ENCODE results near the gene MYRF. TPM values are rescaled to one million over a fixed set of nuclear protein-coding genes. Genes with fewer than 3 reads are reported as not detected.

The MYRF gene
- total RNA-seq, 1 donor from 2014 or later, result 1.9 TPM

DNA sequence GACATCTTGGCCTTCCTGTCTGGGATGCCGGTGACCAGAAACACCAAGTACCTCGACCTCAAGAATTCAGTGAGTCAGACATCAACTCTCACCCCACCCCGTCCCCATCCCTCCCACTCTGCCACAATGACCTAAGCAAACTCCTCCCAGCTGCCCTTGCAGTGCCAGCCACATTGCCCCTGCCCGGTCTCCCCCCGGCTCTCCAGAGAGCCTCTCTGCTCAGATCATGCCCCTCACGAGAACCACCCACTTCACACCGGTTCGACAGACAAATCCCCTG lies 23.6 kb upstream of the MYRF start:
- Histone ChIP-seq H3K4me2 (no peak overlapping the region), H3K36me3 (no peaks in the 10 kb centered on the region), H4K20me1 (ENCODE audit: low read depth) (peaks cover 6% of the 10 kb centered on the region), H3K9me3 (ENCODE audit: low read depth) (no peaks in the 10 kb centered on the region), H3K9ac (no peak overlapping the region), H3K4me1 (no peaks in the 10 kb centered on the region), H3K79me2 (ENCODE audit: low read depth) (no peaks in the 10 kb centered on the region), H3K27ac (no peak overlapping the region), H3K27me3 (no peaks in the 10 kb centered on the region), H3F3A (ENCODE audit: low read depth) (no peaks in the 10 kb centered on the region), H3K4me3 (no peak overlapping the region), H2AFZ (replicated peaks) (no peak overlapping the region)
- Mint-ChIP-seq H3K4me3 (no peak overlapping the region), H3K4me1 (peaks cover 9% of the 10 kb centered on the region), H3K27me3 (ENCODE audit: insufficient read depth, low read depth) (peaks cover 4% of the 10 kb centered on the region), H3K36me3 (peaks cover 4% of the 10 kb centered on the region), H3K27ac (no peak overlapping the region), H3K9me3 (no peaks in the 10 kb centered on the region)
- DNase-seq (ENCODE audit: low spot score), result no peak
- TF ChIP-seq, protein P1, sequence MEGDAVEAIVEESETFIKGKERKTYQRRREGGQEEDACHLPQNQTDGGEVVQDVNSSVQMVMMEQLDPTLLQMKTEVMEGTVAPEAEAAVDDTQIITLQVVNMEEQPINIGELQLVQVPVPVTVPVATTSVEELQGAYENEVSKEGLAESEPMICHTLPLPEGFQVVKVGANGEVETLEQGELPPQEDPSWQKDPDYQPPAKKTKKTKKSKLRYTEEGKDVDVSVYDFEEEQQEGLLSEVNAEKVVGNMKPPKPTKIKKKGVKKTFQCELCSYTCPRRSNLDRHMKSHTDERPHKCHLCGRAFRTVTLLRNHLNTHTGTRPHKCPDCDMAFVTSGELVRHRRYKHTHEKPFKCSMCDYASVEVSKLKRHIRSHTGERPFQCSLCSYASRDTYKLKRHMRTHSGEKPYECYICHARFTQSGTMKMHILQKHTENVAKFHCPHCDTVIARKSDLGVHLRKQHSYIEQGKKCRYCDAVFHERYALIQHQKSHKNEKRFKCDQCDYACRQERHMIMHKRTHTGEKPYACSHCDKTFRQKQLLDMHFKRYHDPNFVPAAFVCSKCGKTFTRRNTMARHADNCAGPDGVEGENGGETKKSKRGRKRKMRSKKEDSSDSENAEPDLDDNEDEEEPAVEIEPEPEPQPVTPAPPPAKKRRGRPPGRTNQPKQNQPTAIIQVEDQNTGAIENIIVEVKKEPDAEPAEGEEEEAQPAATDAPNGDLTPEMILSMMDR (IDR thresholded peaks at IDR 0.05), result no peak
- TF ChIP-seq EZH2phosphoT487 (IDR thresholded peaks at IDR 0.05), result no peak
- TF ChIP-seq EZH2 (IDR thresholded peaks at IDR 0.05), result no peak

DNA sequence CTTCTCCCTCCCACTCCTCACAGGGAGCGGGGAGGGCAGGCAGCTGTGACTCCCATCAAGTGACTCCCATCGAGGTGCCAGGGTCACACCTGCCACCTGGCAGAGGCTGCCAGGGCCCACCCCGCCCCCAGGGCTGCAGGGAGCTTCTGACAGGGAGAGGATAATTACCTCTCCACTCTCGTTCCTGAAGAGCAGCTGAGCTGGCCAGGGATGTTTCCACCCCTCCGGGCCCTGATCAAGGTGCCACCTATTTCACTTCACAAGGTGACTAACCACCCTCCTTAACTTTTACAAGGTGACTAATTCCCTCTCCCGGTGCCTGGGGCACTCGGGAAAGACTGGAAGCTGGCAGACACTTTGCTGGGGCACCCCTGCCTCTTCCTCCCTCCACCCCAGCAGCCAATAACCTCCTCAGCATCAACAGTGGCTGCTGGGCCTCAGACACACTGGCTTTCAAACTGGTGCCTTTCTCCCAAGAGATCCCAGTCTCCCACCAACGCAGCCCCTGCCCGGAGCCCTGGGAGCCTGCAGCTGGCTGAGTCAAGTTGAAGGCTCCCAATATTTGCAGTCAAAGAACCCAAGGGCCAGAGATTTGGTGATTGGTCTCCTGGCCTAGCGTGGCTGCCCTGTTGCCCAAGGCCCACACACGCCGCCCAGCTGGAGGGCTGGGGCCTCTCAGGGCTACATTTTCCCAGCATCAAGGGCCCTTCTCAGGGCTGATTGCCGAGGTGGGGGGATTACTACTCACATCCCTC lies 22.0 kb upstream of the MYRF start:
- Mint-ChIP-seq H3K4me1 (peaks cover 9% of the 10 kb centered on the region), H3K4me3 (no peak overlapping the region), H3K36me3 (peaks cover 3% of the 10 kb centered on the region), H3K27ac (no peak overlapping the region), H3K9me3 (no peaks in the 10 kb centered on the region), H3K27me3 (ENCODE audit: insufficient read depth, low read depth) (peaks cover 4% of the 10 kb centered on the region)
- no peaks in the 10 kb centered on the region for H3F3A ChIP-seq (ENCODE audit: low read depth)
- no peaks in the 10 kb centered on the region for H3K36me3 ChIP-seq
- no peaks in the 10 kb centered on the region for H3K27me3 ChIP-seq
- no peaks in the 10 kb centered on the region for H3K9me3 ChIP-seq (ENCODE audit: low read depth)
- H3K9ac ChIP-seq, result no peak overlapping the region
- H3K79me2 ChIP-seq (ENCODE audit: low read depth), result no peaks in the 10 kb centered on the region
- H2AFZ ChIP-seq (replicated peaks), result no peak overlapping the region
- no peak overlapping the region for H3K4me2 ChIP-seq
- TF ChIP-seq, protein P1 (IDR thresholded peaks at IDR 0.05), result no peak
- TF ChIP-seq EZH2 (IDR thresholded peaks at IDR 0.05) (no peak), EZH2phosphoT487 (IDR thresholded peaks at IDR 0.05) (no peak)
- no peak overlapping the region for H3K4me3 ChIP-seq
- no peaks in the 10 kb centered on the region for H3K4me1 ChIP-seq
- no peak overlapping the region for H3K27ac ChIP-seq
- peaks cover 6% of the 10 kb centered on the region for H4K20me1 ChIP-seq (ENCODE audit: low read depth)
- DNase-seq (ENCODE audit: low spot score), result no peak

DNA sequence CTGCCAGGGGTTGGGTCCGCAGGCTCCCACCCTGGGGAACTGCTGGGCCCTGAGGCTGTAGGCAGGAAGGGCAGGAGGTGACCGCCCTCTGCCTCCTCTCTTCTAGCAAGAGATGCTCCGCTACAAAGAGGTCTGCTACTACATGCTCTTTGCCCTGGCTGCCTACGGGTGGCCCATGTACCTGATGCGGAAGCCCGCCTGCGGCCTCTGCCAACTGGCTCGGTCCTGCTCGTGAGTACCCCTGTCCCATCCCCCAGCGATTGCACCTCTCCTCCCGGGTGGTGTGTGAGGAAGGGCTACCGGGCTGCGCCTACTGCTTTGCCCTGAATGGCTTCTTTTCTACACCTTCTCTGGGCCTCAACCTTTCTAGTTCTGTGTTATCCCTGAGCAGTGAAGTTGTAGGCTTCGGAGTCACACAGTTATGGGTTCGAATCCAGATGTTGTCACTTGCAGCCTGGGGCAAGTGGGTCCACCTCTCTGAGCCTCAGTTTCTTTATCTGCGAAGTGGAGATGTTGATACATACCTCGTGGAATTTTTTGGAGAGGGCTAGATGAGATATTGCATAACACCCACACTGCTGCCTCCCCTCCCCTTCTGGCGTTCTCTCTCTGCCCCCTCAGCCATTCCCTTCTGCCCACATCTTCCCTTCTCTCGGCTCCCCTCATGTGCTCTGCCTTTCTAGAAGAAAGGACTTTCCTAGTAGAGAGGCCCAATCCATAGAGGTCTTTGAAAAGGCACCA lies 21.1 kb upstream of the MYRF start:
- H3K9me3 Mint-ChIP-seq, result no peaks in the 10 kb centered on the region
- Histone ChIP-seq H3K4me2 (no peak overlapping the region), H3K36me3 (no peaks in the 10 kb centered on the region), H3K27ac (no peak overlapping the region), H3K4me1 (no peaks in the 10 kb centered on the region), H2AFZ (replicated peaks) (no peak overlapping the region), H3K79me2 (ENCODE audit: low read depth) (no peaks in the 10 kb centered on the region), H3K4me3 (no peak overlapping the region), H3K27me3 (no peaks in the 10 kb centered on the region), H3K9ac (no peak overlapping the region), H3F3A (ENCODE audit: low read depth) (no peaks in the 10 kb centered on the region), H3K9me3 (ENCODE audit: low read depth) (no peaks in the 10 kb centered on the region), H4K20me1 (ENCODE audit: low read depth) (peaks cover 6% of the 10 kb centered on the region)
- no peak for DNase-seq (ENCODE audit: low spot score)
- no peak overlapping the region for H3K4me3 Mint-ChIP-seq
- peaks cover 3% of the 10 kb centered on the region for H3K36me3 Mint-ChIP-seq
- peaks cover 4% of the 10 kb centered on the region for H3K4me1 Mint-ChIP-seq
- H3K27me3 Mint-ChIP-seq (ENCODE audit: insufficient read depth, low read depth), result peaks cover 4% of the 10 kb centered on the region
- no peak overlapping the region for H3K27ac Mint-ChIP-seq
- TF ChIP-seq, protein P1 (IDR thresholded peaks at IDR 0.05), result no peak
- no peak for TF ChIP-seq EZH2phosphoT487 (IDR thresholded peaks at IDR 0.05)
- no peak for TF ChIP-seq EZH2 (IDR thresholded peaks at IDR 0.05)

All from neural progenitor cell (in vitro differentiated cells).